Measurements from ENCODE around the gene DRC7. TPM values are rescaled to one million over a fixed set of nuclear protein-coding genes. Genes with fewer than 3 reads are reported as not detected.

DRC7 gene
- total and polyA plus RNA-seq, 9 of the 15 experiments (the other 6 are each of a cell fraction or from before 2014, with no cell fraction given): 0.04 to 0.33 (median 0.12) TPM; not detected in 3

- no peak for TF ChIP-seq CHD7 (IDR thresholded peaks at IDR 0.05; ENCODE audit: low read depth, low read length)
- no peak for TF ChIP-seq ZNF57 (CRISPR knock-in tag; IDR thresholded peaks at IDR 0.05)
- no peak for TF ChIP-seq GATA2 (CRISPR knock-in tag; IDR thresholded peaks at IDR 0.05)
- TF ChIP-seq KLF1 (tag; IDR thresholded peaks at IDR 0.05): no peak
- TF ChIP-seq MAFK (IDR thresholded peaks at IDR 0.05; ENCODE audit: low read length): 0 out of 2 replicates have a peak, but pooled peaks have one; percentile 19
- peak; percentile 61 for TF ChIP-seq SMARCA4 (IDR thresholded peaks at IDR 0.05)
- TF ChIP-seq ZNF668 (CRISPR knock-in tag; IDR thresholded peaks at IDR 0.05): 0 out of 2 replicates have a peak, but pooled peaks have one; percentile 27
- peak; percentile 50 for TF ChIP-seq MAFF (IDR thresholded peaks at IDR 0.05; ENCODE audit: low read length)
- TF ChIP-seq, protein P1, sequence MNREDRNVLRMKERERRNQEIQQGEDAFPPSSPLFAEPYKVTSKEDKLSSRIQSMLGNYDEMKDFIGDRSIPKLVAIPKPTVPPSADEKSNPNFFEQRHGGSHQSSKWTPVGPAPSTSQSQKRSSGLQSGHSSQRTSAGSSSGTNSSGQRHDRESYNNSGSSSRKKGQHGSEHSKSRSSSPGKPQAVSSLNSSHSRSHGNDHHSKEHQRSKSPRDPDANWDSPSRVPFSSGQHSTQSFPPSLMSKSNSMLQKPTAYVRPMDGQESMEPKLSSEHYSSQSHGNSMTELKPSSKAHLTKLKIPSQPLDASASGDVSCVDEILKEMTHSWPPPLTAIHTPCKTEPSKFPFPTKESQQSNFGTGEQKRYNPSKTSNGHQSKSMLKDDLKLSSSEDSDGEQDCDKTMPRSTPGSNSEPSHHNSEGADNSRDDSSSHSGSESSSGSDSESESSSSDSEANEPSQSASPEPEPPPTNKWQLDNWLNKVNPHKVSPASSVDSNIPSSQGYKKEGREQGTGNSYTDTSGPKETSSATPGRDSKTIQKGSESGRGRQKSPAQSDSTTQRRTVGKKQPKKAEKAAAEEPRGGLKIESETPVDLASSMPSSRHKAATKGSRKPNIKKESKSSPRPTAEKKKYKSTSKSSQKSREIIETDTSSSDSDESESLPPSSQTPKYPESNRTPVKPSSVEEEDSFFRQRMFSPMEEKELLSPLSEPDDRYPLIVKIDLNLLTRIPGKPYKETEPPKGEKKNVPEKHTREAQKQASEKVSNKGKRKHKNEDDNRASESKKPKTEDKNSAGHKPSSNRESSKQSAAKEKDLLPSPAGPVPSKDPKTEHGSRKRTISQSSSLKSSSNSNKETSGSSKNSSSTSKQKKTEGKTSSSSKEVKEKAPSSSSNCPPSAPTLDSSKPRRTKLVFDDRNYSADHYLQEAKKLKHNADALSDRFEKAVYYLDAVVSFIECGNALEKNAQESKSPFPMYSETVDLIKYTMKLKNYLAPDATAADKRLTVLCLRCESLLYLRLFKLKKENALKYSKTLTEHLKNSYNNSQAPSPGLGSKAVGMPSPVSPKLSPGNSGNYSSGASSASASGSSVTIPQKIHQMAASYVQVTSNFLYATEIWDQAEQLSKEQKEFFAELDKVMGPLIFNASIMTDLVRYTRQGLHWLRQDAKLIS (CRISPR knock-in tag; IDR thresholded peaks at IDR 0.05): no peak
- peak; percentile 75 for TF ChIP-seq ZNF316 (IDR thresholded peaks at IDR 0.05)
- TF ChIP-seq MAFG (tag; conservative IDR thresholded peaks at IDR 0.05): peak; percentile 80
- TF ChIP-seq SMAD4 (CRISPR knock-in tag; conservative IDR thresholded peaks at IDR 0.05): 0 out of 2 replicates have a peak, but pooled peaks have one; percentile 6
- 0 out of 2 replicates have a peak, but pooled peaks have one; percentile 20 for TF ChIP-seq SMARCE1 (IDR thresholded peaks at IDR 0.05)
- peak; percentile 21; the same call in 1 of the 2 replicates for TF ChIP-seq TAL1 (IDR thresholded peaks at IDR 0.05)
- TF ChIP-seq ZNF175 (CRISPR knock-in tag; IDR thresholded peaks at IDR 0.05; ENCODE audit: low read depth): no peak
Measured at GRCh38 chr16:57687363-57687929, 7.2 kb upstream of the DRC7 start (continued).
